ENCODE data around the gene ME1. TPM values are rescaled to one million over a fixed set of nuclear protein-coding genes. Genes with fewer than 3 reads are reported as not detected.

The ME1 gene
- total RNA-seq, 4 donors from 2014 or later = 12.8 to 40.5 (median 28.4) TPM

- DNase-seq (ENCODE audit: low spot score in 2 of 2) = no peak
- no peaks in the 10 kb centered on the region for H3K36me3 ChIP-seq
- H3K4me3 ChIP-seq = no peak overlapping the region
- H3K27me3 ChIP-seq = no peaks in the 10 kb centered on the region
- 91% methylated on average over 2 of the region's 2 CpGs for WGBS
- peaks cover 15% of the 10 kb centered on the region for H3K4me1 ChIP-seq
- H3K9me3 ChIP-seq = no peaks in the 10 kb centered on the region
- TF ChIP-seq EP300 (IDR thresholded peaks at IDR 0.05) (no peak), POLR2AphosphoS5 (IDR thresholded peaks at IDR 0.05) (no peak), POLR2A (IDR thresholded peaks at IDR 0.05) (no peak)
- TF ChIP-seq, protein P1, sequence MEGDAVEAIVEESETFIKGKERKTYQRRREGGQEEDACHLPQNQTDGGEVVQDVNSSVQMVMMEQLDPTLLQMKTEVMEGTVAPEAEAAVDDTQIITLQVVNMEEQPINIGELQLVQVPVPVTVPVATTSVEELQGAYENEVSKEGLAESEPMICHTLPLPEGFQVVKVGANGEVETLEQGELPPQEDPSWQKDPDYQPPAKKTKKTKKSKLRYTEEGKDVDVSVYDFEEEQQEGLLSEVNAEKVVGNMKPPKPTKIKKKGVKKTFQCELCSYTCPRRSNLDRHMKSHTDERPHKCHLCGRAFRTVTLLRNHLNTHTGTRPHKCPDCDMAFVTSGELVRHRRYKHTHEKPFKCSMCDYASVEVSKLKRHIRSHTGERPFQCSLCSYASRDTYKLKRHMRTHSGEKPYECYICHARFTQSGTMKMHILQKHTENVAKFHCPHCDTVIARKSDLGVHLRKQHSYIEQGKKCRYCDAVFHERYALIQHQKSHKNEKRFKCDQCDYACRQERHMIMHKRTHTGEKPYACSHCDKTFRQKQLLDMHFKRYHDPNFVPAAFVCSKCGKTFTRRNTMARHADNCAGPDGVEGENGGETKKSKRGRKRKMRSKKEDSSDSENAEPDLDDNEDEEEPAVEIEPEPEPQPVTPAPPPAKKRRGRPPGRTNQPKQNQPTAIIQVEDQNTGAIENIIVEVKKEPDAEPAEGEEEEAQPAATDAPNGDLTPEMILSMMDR (IDR thresholded peaks at IDR 0.05) = no peak
- H3K27ac ChIP-seq = no peak overlapping the region
Measured at GRCh38 chr6:83432636-83433035, 1.8 kb upstream of the ME1 start.

DNA sequence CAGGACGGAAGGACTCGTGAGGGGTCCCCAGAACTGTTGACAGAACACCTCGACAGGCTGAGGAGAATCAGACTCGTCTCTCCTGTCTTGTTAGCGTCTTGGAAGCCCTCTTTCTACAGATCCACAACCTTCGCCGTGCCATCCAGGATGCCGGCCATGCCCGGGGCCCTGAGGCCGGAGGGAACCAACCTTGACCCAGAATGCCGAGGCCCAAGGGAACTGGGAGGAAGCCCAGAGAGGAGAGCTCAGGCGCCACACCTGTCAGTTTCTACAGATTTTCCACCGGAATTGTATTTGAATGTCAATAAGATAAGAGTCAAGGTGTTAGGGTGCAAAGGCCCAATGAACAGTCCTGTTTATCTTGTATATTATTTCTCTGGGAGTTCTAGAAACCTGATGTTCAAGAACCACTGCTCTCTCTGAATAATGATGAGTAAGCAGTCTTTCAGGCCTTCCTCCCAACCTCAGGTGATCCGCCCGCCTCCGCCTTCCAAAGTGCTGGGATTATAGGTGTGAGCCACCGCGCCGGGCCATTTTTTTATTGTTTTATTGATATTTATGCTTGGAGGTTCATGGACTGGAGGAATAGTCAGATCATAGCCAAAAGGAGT lies 799 bp upstream of the ME1 start:
- no peak for DNase-seq (ENCODE audit: low spot score in 2 of 2)
- Histone ChIP-seq H3K4me1 (peaks cover 15% of the 10 kb centered on the region), H3K9me3 (no peaks in the 10 kb centered on the region), H3K27me3 (no peaks in the 10 kb centered on the region), H3K36me3 (no peaks in the 10 kb centered on the region), H3K4me3 (peak overlapping the region; percentile 71), H3K27ac (peak overlapping the region; percentile 87)
- WGBS = 79% methylated on average over 19 of the region's 19 CpGs
- TF ChIP-seq, protein P1 (IDR thresholded peaks at IDR 0.05) = no peak
- no peak for TF ChIP-seq POLR2A (IDR thresholded peaks at IDR 0.05)
- TF ChIP-seq EP300 (IDR thresholded peaks at IDR 0.05) = no peak
- no peak for TF ChIP-seq POLR2AphosphoS5 (IDR thresholded peaks at IDR 0.05)

DNA sequence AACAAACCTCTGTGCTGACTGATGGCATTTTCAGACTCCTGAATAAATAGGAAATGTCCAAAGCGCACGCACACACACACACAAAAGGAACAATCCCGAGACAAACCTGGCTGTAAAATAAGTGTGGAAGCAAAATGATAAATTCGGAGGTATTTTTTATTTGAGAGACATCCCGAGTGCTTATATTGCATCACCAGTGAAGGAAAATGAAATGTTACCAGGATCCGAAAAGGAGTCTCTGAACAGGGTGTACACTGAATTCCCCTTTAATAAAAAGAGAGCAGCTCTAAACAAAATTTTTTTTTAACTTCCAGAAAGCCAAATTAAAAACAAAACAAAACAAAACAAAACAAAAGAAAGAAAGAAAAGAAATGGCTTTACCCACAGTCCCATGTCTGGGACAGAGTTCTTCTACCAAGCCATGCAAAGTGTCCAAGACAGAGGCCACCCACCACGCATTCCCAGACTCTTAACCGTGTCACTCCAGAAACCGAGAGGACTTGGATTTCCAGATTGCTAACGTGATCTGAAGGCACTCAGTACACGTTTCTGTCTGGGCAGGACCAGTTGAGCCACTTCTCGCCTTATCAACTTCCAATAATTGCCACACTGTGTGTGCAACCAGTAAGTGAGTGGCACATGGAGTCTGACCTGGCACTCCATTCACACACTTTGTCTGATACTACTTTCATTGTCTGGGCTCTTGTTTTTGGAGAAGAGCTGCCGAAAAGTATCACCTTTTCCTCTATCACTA lies 817 bp downstream of the ME1 start:
- DNase-seq (ENCODE audit: low spot score in 2 of 2) = no peak
- peak overlapping the region; percentile 87 for H3K27ac ChIP-seq
- no peaks in the 10 kb centered on the region for H3K36me3 ChIP-seq
- H3K27me3 ChIP-seq = no peaks in the 10 kb centered on the region
- 43% methylated on average over 13 of the region's 13 CpGs for WGBS
- TF ChIP-seq EP300 (IDR thresholded peaks at IDR 0.05) = no peak
- TF ChIP-seq POLR2A (IDR thresholded peaks at IDR 0.05) = no peak
- TF ChIP-seq POLR2AphosphoS5 (IDR thresholded peaks at IDR 0.05) = no peak
- TF ChIP-seq, protein P1 (IDR thresholded peaks at IDR 0.05) = no peak
- H3K4me1 ChIP-seq = peaks cover 15% of the 10 kb centered on the region
- no peaks in the 10 kb centered on the region for H3K9me3 ChIP-seq
- peak overlapping the region; percentile 71 for H3K4me3 ChIP-seq

GRCh38 chr6:83429269-83429668 lies 1.6 kb downstream of the ME1 start:
- DNase-seq (ENCODE audit: low spot score in 2 of 2) = no peak
- H3K9me3 ChIP-seq = no peaks in the 10 kb centered on the region
- H3K4me3 ChIP-seq = no peak overlapping the region
- no peak for TF ChIP-seq POLR2AphosphoS5 (IDR thresholded peaks at IDR 0.05)
- TF ChIP-seq POLR2A (IDR thresholded peaks at IDR 0.05) = no peak
- 86% methylated on average over 1 of the region's 1 CpG for WGBS
- H3K27me3 ChIP-seq = no peaks in the 10 kb centered on the region
- H3K4me1 ChIP-seq = peaks cover 15% of the 10 kb centered on the region
- H3K36me3 ChIP-seq = no peaks in the 10 kb centered on the region
- no peak overlapping the region for H3K27ac ChIP-seq

- H3K27me3 ChIP-seq = no peaks in the 10 kb centered on the region
- no peak for DNase-seq (ENCODE audit: low spot score in 2 of 2)
- H3K9me3 ChIP-seq = peaks cover 5% of the 10 kb centered on the region
- no peak overlapping the region for H3K27ac ChIP-seq
- no peak overlapping the region for H3K4me3 ChIP-seq
- H3K4me1 ChIP-seq = no peaks in the 10 kb centered on the region
- H3K36me3 ChIP-seq = no peaks in the 10 kb centered on the region
- WGBS = 87% methylated on average over 1 of the region's 1 CpG
- TF ChIP-seq POLR2AphosphoS5 (IDR thresholded peaks at IDR 0.05) (no peak), POLR2A (IDR thresholded peaks at IDR 0.05) (no peak), EP300 (IDR thresholded peaks at IDR 0.05) (no peak)
- TF ChIP-seq, protein P1 (IDR thresholded peaks at IDR 0.05) = no peak
Measured at GRCh38 chr6:83424392-83425018, 6.3 kb downstream of the ME1 start.
